Measurements from ENCODE around the gene EML5. TPM values are rescaled to one million over a fixed set of nuclear protein-coding genes. Genes with fewer than 3 reads are reported as not detected.
"Not testable (repeated sequence)": the region's sequence is repeated elsewhere in the genome, so short reads cannot be mapped to it uniquely, and the experiment has no call there.

EML5 gene
- total RNA-seq, 1 experiment from 2014 or later, result 0.37 TPM

GRCh38 chr14:88821378-88821777 lies 28.6 kb upstream of the EML5 start:
- Histone ChIP-seq H3K4me3 (ENCODE audit: low read length) (no peak overlapping the region), H3K27me3 (ENCODE audit: low read length) (0 out of 2 replicates have a peak, but pooled peaks cover 2% of the 10 kb centered on the region), H3K9me2 (replicated peaks; ENCODE audit: insufficient read depth, low read length) (no peaks in the 10 kb centered on the region), H3K4me1 (ENCODE audit: low read length) (peaks cover 20% of the 10 kb centered on the region), H2AFZ (ENCODE audit: low read length) (no peak overlapping the region), H3K9ac (ENCODE audit: low read length) (no peak overlapping the region), H3K4me2 (ENCODE audit: low read depth, low read length, poor library complexity, severe bottlenecking) (no peak overlapping the region), H3K79me2 (ENCODE audit: low read length) (no peaks in the 10 kb centered on the region), H3K36me3 (ENCODE audit: insufficient read depth, low read length) (no peaks in the 10 kb centered on the region), H3K27ac (ENCODE audit: low read length) (no peak overlapping the region), H4K20me1 (ENCODE audit: insufficient read depth, low read depth, low read length) (no peaks in the 10 kb centered on the region), H3K9me3 (ENCODE audit: low read length) (no peaks in the 10 kb centered on the region)
- no peak for DNase-seq

- peaks cover 11% of the 10 kb centered on the region for H3K4me1 ChIP-seq (ENCODE audit: low read length)
- H3K9me3 ChIP-seq (ENCODE audit: low read length); H3K4me2 ChIP-seq (ENCODE audit: low read depth, low read length, poor library complexity, severe bottlenecking); H3K36me3 ChIP-seq (ENCODE audit: insufficient read depth, low read length); H3K79me2 ChIP-seq (ENCODE audit: low read length); DNase-seq; H3K27me3 ChIP-seq (ENCODE audit: low read length); H3K4me3 ChIP-seq (ENCODE audit: low read length); H2AFZ ChIP-seq (ENCODE audit: low read length); H3K27ac ChIP-seq (ENCODE audit: low read length); H4K20me1 ChIP-seq (ENCODE audit: insufficient read depth, low read depth, low read length); H3K9ac ChIP-seq (ENCODE audit: low read length); H3K9me2 ChIP-seq (replicated peaks; ENCODE audit: insufficient read depth, low read length): not testable (repeated sequence)
These were observed 26.9 kb upstream of the EML5 start for GRCh38 chr14:88819674-88820073.

GRCh38 chr14:88818018-88818417 lies 25.3 kb upstream of the EML5 start:
- H3K9ac ChIP-seq (ENCODE audit: low read length), result no peak overlapping the region
- H3K79me2 ChIP-seq (ENCODE audit: low read length), result no peaks in the 10 kb centered on the region
- no peaks in the 10 kb centered on the region for H3K9me3 ChIP-seq (ENCODE audit: low read length)
- peak; percentile 46 for DNase-seq
- H3K36me3 ChIP-seq (ENCODE audit: insufficient read depth, low read length), result no peaks in the 10 kb centered on the region
- H3K4me2 ChIP-seq (ENCODE audit: low read depth, low read length, poor library complexity, severe bottlenecking), result no peak overlapping the region
- no peak overlapping the region for H3K27ac ChIP-seq (ENCODE audit: low read length)
- no peaks in the 10 kb centered on the region for H3K9me2 ChIP-seq (replicated peaks; ENCODE audit: insufficient read depth, low read length)
- no peak overlapping the region for H3K4me3 ChIP-seq (ENCODE audit: low read length)
- 0 out of 2 replicates have a peak, but pooled peaks cover 2% of the 10 kb centered on the region for H3K27me3 ChIP-seq (ENCODE audit: low read length)
- H3K4me1 ChIP-seq (ENCODE audit: low read length), result no peaks in the 10 kb centered on the region
- no peak overlapping the region for H2AFZ ChIP-seq (ENCODE audit: low read length)
- no peaks in the 10 kb centered on the region for H4K20me1 ChIP-seq (ENCODE audit: insufficient read depth, low read depth, low read length)

- Histone ChIP-seq H3K36me3 (ENCODE audit: insufficient read depth, low read length) (no peaks in the 10 kb centered on the region), H3K27me3 (ENCODE audit: low read length) (0 out of 2 replicates have a peak, but pooled peaks cover 2% of the 10 kb centered on the region), H3K9me3 (ENCODE audit: low read length) (no peaks in the 10 kb centered on the region), H3K4me2 (ENCODE audit: low read depth, low read length, poor library complexity, severe bottlenecking) (no peak overlapping the region), H3K27ac (ENCODE audit: low read length) (no peak overlapping the region), H3K4me3 (ENCODE audit: low read length) (no peak overlapping the region), H2AFZ (ENCODE audit: low read length) (no peak overlapping the region), H3K4me1 (ENCODE audit: low read length) (no peaks in the 10 kb centered on the region), H3K9me2 (replicated peaks; ENCODE audit: insufficient read depth, low read length) (no peaks in the 10 kb centered on the region), H3K79me2 (ENCODE audit: low read length) (no peaks in the 10 kb centered on the region), H3K9ac (ENCODE audit: low read length) (no peak overlapping the region), H4K20me1 (ENCODE audit: insufficient read depth, low read depth, low read length) (no peaks in the 10 kb centered on the region)
- no peak for DNase-seq
These were observed 23.2 kb upstream of the EML5 start for GRCh38 chr14:88815980-88816379.

GRCh38 chr14:88808359-88808758 lies 15.6 kb upstream of the EML5 start:
- H2AFZ ChIP-seq (ENCODE audit: low read length), result no peak overlapping the region
- H3K9me2 ChIP-seq (replicated peaks; ENCODE audit: insufficient read depth, low read length), result no peaks in the 10 kb centered on the region
- no peaks in the 10 kb centered on the region for H4K20me1 ChIP-seq (ENCODE audit: insufficient read depth, low read depth, low read length)
- no peaks in the 10 kb centered on the region for H3K27me3 ChIP-seq (ENCODE audit: low read length)
- no peak overlapping the region for H3K4me3 ChIP-seq (ENCODE audit: low read length)
- no peak overlapping the region for H3K9ac ChIP-seq (ENCODE audit: low read length)
- no peaks in the 10 kb centered on the region for H3K4me1 ChIP-seq (ENCODE audit: low read length)
- H3K79me2 ChIP-seq (ENCODE audit: low read length), result no peaks in the 10 kb centered on the region
- H3K36me3 ChIP-seq (ENCODE audit: insufficient read depth, low read length), result no peaks in the 10 kb centered on the region
- no peak for DNase-seq
- no peak overlapping the region for H3K4me2 ChIP-seq (ENCODE audit: low read depth, low read length, poor library complexity, severe bottlenecking)
- no peaks in the 10 kb centered on the region for H3K9me3 ChIP-seq (ENCODE audit: low read length)
- H3K27ac ChIP-seq (ENCODE audit: low read length), result no peak overlapping the region

- H3K9me3 ChIP-seq (ENCODE audit: low read length), result no peaks in the 10 kb centered on the region
- no peak overlapping the region for H2AFZ ChIP-seq (ENCODE audit: low read length)
- H3K27me3 ChIP-seq (ENCODE audit: low read length), result no peaks in the 10 kb centered on the region
- no peaks in the 10 kb centered on the region for H3K36me3 ChIP-seq (ENCODE audit: insufficient read depth, low read length)
- H3K9ac ChIP-seq (ENCODE audit: low read length), result no peak overlapping the region
- H3K4me3 ChIP-seq (ENCODE audit: low read length), result no peak overlapping the region
- H3K79me2 ChIP-seq (ENCODE audit: low read length), result no peaks in the 10 kb centered on the region
- no peaks in the 10 kb centered on the region for H3K9me2 ChIP-seq (replicated peaks; ENCODE audit: insufficient read depth, low read length)
- no peak overlapping the region for H3K27ac ChIP-seq (ENCODE audit: low read length)
- no peak overlapping the region for H3K4me2 ChIP-seq (ENCODE audit: low read depth, low read length, poor library complexity, severe bottlenecking)
- H3K4me1 ChIP-seq (ENCODE audit: low read length), result no peaks in the 10 kb centered on the region
- no peak for DNase-seq
- H4K20me1 ChIP-seq (ENCODE audit: insufficient read depth, low read depth, low read length), result no peaks in the 10 kb centered on the region
These were observed 11.7 kb upstream of the EML5 start for GRCh38 chr14:88804477-88804876.

GRCh38 chr14:88804035-88804434 lies 11.3 kb upstream of the EML5 start:
- H3K4me2 ChIP-seq (ENCODE audit: low read depth, low read length, poor library complexity, severe bottlenecking), result no peak overlapping the region
- H3K36me3 ChIP-seq (ENCODE audit: insufficient read depth, low read length), result no peaks in the 10 kb centered on the region
- H3K9ac ChIP-seq (ENCODE audit: low read length), result no peak overlapping the region
- H4K20me1 ChIP-seq (ENCODE audit: insufficient read depth, low read depth, low read length), result no peaks in the 10 kb centered on the region
- no peak for DNase-seq
- H2AFZ ChIP-seq (ENCODE audit: low read length), result no peak overlapping the region
- H3K9me2 ChIP-seq (replicated peaks; ENCODE audit: insufficient read depth, low read length), result no peaks in the 10 kb centered on the region
- H3K27ac ChIP-seq (ENCODE audit: low read length), result no peak overlapping the region
- no peak overlapping the region for H3K4me3 ChIP-seq (ENCODE audit: low read length)
- H3K27me3 ChIP-seq (ENCODE audit: low read length), result no peaks in the 10 kb centered on the region
- no peaks in the 10 kb centered on the region for H3K9me3 ChIP-seq (ENCODE audit: low read length)
- H3K79me2 ChIP-seq (ENCODE audit: low read length), result no peaks in the 10 kb centered on the region
- H3K4me1 ChIP-seq (ENCODE audit: low read length), result no peaks in the 10 kb centered on the region

- Histone ChIP-seq H3K4me3 (ENCODE audit: low read length) (no peak overlapping the region), H3K79me2 (ENCODE audit: low read length) (no peaks in the 10 kb centered on the region), H3K27ac (ENCODE audit: low read length) (no peak overlapping the region), H3K4me2 (ENCODE audit: low read depth, low read length, poor library complexity, severe bottlenecking) (no peak overlapping the region), H3K9ac (ENCODE audit: low read length) (no peak overlapping the region), H3K9me3 (ENCODE audit: low read length) (no peaks in the 10 kb centered on the region), H4K20me1 (ENCODE audit: insufficient read depth, low read depth, low read length) (no peaks in the 10 kb centered on the region), H3K27me3 (ENCODE audit: low read length) (no peaks in the 10 kb centered on the region), H3K36me3 (ENCODE audit: insufficient read depth, low read length) (no peaks in the 10 kb centered on the region), H3K4me1 (ENCODE audit: low read length) (no peaks in the 10 kb centered on the region), H3K9me2 (replicated peaks; ENCODE audit: insufficient read depth, low read length) (no peaks in the 10 kb centered on the region), H2AFZ (ENCODE audit: low read length) (no peak overlapping the region)
- DNase-seq, result no peak
These were observed 9.8 kb upstream of the EML5 start for GRCh38 chr14:88802596-88802995.

- Histone ChIP-seq H3K4me2 (ENCODE audit: low read depth, low read length, poor library complexity, severe bottlenecking) (no peak overlapping the region), H3K36me3 (ENCODE audit: insufficient read depth, low read length) (no peaks in the 10 kb centered on the region), H4K20me1 (ENCODE audit: insufficient read depth, low read depth, low read length) (no peaks in the 10 kb centered on the region), H2AFZ (ENCODE audit: low read length) (no peak overlapping the region), H3K4me3 (ENCODE audit: low read length) (no peak overlapping the region), H3K9ac (ENCODE audit: low read length) (no peak overlapping the region), H3K79me2 (ENCODE audit: low read length) (no peaks in the 10 kb centered on the region), H3K27ac (ENCODE audit: low read length) (no peak overlapping the region), H3K9me3 (ENCODE audit: low read length) (no peaks in the 10 kb centered on the region), H3K4me1 (ENCODE audit: low read length) (no peaks in the 10 kb centered on the region), H3K9me2 (replicated peaks; ENCODE audit: insufficient read depth, low read length) (no peaks in the 10 kb centered on the region), H3K27me3 (ENCODE audit: low read length) (no peaks in the 10 kb centered on the region)
- no peak for DNase-seq
These were observed 6.8 kb upstream of the EML5 start for GRCh38 chr14:88799522-88799921.
